ENCODE measurements around the gene COL6A1. TPM values are rescaled to one million over a fixed set of nuclear protein-coding genes. Genes with fewer than 3 reads are reported as not detected.

Gene COL6A1
- polyA plus RNA-seq, 1 donor from 2014 or later = 29.4 TPM

DNA sequence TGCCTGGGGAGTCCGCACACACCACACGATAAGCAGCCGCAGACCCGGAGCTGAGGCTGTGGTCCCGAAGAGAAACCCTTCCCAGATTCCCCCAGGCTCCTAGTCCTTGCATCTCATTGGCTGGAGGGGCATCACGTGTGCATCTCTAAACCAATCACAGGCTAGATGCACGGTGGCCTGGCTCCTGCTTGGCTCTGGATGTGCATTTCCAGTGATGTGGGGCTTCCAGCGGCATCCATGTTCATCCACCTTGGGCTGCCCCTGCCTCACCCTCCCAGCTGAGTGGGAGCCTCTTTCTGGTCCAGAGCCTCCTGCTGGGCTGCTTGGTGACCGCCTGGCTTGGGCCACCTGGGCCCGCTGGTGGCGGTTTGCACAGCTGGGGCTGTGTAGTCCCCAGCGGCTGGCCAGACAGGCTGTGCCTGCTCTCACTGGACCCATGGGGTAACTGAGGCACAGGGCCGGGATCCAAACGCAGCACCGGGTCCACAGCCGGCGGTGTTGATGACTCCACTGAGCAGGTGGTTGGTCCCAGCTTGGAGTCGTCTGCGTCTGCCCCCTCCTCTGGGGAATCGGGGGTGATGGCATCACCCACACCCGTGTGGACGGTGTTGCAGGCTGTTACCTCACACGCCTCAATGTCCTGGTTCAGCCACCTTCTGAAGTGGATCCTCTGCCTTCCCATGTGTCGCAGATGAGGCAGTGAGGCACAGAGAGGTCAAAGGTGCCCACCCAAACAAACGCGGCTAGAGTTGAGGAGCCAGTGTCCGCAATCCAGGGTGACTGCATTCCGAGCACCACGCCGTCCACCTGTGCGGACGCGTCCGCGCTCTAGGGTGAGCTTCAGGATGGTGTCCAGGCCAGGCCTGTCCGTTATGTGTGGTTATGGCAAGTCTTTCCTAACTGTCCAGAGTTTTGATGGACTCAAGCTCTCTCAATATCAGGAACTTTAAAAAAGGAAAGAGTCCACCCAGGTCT lies 41.3 kb downstream of the COL6A1 start:
- Histone ChIP-seq H4K20me1 (ENCODE audit: insufficient read depth) (no peaks in the 10 kb centered on the region), H3F3A (ENCODE audit: insufficient read depth, low read length, poor library complexity, severe bottlenecking) (no peaks in the 10 kb centered on the region), H3K36me3 (ENCODE audit: insufficient read depth, low read length) (no peaks in the 10 kb centered on the region), H3K9ac (ENCODE audit: low read length) (no peak overlapping the region), H3K27me3 (ENCODE audit: insufficient read depth, low read depth, low read length) (no peaks in the 10 kb centered on the region), H3K9me3 (ENCODE audit: low read length) (no peaks in the 10 kb centered on the region), H3K9me2 (ENCODE audit: insufficient read depth, low read length) (no peaks in the 10 kb centered on the region), H3K4me2 (ENCODE audit: low read length) (no peak overlapping the region), H3K4me3 (ENCODE audit: low read length) (no peak overlapping the region), H3K79me2 (replicated peaks; ENCODE audit: insufficient read depth, low read length) (no peaks in the 10 kb centered on the region), H2AFZ (ENCODE audit: low read depth, low read length) (no peak overlapping the region), H3K27ac (ENCODE audit: low read length) (no peak overlapping the region)
- TF ChIP-seq SMC3 (conservative IDR thresholded peaks at IDR 0.05; ENCODE audit: poor library complexity) = no peak
- no peak for TF ChIP-seq EZH2 (IDR thresholded peaks at IDR 0.05; ENCODE audit: borderline replicate concordance, insufficient read depth, low read length, poor library complexity, severe bottlenecking)
- TF ChIP-seq, protein P1, sequence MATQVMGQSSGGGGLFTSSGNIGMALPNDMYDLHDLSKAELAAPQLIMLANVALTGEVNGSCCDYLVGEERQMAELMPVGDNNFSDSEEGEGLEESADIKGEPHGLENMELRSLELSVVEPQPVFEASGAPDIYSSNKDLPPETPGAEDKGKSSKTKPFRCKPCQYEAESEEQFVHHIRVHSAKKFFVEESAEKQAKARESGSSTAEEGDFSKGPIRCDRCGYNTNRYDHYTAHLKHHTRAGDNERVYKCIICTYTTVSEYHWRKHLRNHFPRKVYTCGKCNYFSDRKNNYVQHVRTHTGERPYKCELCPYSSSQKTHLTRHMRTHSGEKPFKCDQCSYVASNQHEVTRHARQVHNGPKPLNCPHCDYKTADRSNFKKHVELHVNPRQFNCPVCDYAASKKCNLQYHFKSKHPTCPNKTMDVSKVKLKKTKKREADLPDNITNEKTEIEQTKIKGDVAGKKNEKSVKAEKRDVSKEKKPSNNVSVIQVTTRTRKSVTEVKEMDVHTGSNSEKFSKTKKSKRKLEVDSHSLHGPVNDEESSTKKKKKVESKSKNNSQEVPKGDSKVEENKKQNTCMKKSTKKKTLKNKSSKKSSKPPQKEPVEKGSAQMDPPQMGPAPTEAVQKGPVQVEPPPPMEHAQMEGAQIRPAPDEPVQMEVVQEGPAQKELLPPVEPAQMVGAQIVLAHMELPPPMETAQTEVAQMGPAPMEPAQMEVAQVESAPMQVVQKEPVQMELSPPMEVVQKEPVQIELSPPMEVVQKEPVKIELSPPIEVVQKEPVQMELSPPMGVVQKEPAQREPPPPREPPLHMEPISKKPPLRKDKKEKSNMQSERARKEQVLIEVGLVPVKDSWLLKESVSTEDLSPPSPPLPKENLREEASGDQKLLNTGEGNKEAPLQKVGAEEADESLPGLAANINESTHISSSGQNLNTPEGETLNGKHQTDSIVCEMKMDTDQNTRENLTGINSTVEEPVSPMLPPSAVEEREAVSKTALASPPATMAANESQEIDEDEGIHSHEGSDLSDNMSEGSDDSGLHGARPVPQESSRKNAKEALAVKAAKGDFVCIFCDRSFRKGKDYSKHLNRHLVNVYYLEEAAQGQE (IDR thresholded peaks at IDR 0.05; ENCODE audit: borderline replicate concordance) = no peak
- TF ChIP-seq TAF1 (IDR thresholded peaks at IDR 0.05; ENCODE audit: low read depth) = no peak
- TF ChIP-seq, protein P2, sequence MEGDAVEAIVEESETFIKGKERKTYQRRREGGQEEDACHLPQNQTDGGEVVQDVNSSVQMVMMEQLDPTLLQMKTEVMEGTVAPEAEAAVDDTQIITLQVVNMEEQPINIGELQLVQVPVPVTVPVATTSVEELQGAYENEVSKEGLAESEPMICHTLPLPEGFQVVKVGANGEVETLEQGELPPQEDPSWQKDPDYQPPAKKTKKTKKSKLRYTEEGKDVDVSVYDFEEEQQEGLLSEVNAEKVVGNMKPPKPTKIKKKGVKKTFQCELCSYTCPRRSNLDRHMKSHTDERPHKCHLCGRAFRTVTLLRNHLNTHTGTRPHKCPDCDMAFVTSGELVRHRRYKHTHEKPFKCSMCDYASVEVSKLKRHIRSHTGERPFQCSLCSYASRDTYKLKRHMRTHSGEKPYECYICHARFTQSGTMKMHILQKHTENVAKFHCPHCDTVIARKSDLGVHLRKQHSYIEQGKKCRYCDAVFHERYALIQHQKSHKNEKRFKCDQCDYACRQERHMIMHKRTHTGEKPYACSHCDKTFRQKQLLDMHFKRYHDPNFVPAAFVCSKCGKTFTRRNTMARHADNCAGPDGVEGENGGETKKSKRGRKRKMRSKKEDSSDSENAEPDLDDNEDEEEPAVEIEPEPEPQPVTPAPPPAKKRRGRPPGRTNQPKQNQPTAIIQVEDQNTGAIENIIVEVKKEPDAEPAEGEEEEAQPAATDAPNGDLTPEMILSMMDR (IDR thresholded peaks at IDR 0.05; ENCODE audit: poor library complexity, severe bottlenecking) = no peak
- TF ChIP-seq POLR2AphosphoS5 (IDR thresholded peaks at IDR 0.05) = no peak
- no peak for TF ChIP-seq EP300 (conservative IDR thresholded peaks at IDR 0.05; ENCODE audit: poor library complexity, severe bottlenecking)
- no peak for TF ChIP-seq RAD21 (conservative IDR thresholded peaks at IDR 0.05)
- no peak for TF ChIP-seq MXI1 (conservative IDR thresholded peaks at IDR 0.05; ENCODE audit: poor library complexity, severe bottlenecking)

DNA sequence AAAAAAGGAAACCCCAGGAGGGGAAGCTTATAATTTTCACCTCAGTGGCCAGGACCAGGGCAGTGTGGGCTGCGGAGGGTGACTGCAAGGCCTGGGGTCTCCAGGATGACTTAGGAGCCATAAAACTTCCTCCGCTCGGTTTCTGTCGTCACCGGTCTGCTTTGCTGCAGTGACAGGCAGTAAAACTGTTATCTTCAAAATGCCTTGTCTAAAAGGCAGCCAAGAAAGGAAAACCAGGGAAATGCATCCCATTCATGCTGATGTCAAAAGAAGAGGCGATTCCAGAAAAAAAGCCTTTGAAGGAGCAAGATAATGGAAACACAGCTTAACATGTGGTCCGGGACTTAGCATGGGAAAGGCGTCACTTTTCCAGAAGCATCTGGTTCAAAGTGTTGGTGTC lies 42.0 kb downstream of the COL6A1 start:
- no peaks in the 10 kb centered on the region for H3K9me2 ChIP-seq (ENCODE audit: insufficient read depth, low read length)
- H3K4me3 ChIP-seq (ENCODE audit: low read length) = no peak overlapping the region
- no peaks in the 10 kb centered on the region for H4K20me1 ChIP-seq (ENCODE audit: insufficient read depth)
- H3K9me3 ChIP-seq (ENCODE audit: low read length) = no peaks in the 10 kb centered on the region
- no peak overlapping the region for H3K4me2 ChIP-seq (ENCODE audit: low read length)
- H3K36me3 ChIP-seq (ENCODE audit: insufficient read depth, low read length) = no peaks in the 10 kb centered on the region
- TF ChIP-seq TAF1 (IDR thresholded peaks at IDR 0.05; ENCODE audit: low read depth) (no peak), POLR2AphosphoS5 (IDR thresholded peaks at IDR 0.05) (no peak)
- TF ChIP-seq, protein P2 (IDR thresholded peaks at IDR 0.05; ENCODE audit: poor library complexity, severe bottlenecking) = no peak
- H3K27ac ChIP-seq (ENCODE audit: low read length) = no peak overlapping the region
- no peaks in the 10 kb centered on the region for H3F3A ChIP-seq (ENCODE audit: insufficient read depth, low read length, poor library complexity, severe bottlenecking)
- H3K27me3 ChIP-seq (ENCODE audit: insufficient read depth, low read depth, low read length) = no peaks in the 10 kb centered on the region
- H2AFZ ChIP-seq (ENCODE audit: low read depth, low read length) = no peak overlapping the region
- no peaks in the 10 kb centered on the region for H3K79me2 ChIP-seq (replicated peaks; ENCODE audit: insufficient read depth, low read length)
- no peak overlapping the region for H3K9ac ChIP-seq (ENCODE audit: low read length)

All from neural cell (in vitro differentiated cells).